22Rv1 (cell line): ENCODE data around the gene HTR6.

Experiments used
- ZFX ChIP-seq: fragments of 450-650 bp; IDR thresholded peaks from 2 replicates; pipeline ENCODE4 v1.6.1; 2017; ENCODE audit warnings: antibody characterized with exemption, borderline replicate concordance
- TF ChIP-seq, protein P1 (sequence below): fragments of 450-650 bp; IDR thresholded peaks from 2 replicates; pipeline ENCODE4 v1.5.1; 2017; ENCODE audit warnings: mild to moderate bottlenecking

DNA sequence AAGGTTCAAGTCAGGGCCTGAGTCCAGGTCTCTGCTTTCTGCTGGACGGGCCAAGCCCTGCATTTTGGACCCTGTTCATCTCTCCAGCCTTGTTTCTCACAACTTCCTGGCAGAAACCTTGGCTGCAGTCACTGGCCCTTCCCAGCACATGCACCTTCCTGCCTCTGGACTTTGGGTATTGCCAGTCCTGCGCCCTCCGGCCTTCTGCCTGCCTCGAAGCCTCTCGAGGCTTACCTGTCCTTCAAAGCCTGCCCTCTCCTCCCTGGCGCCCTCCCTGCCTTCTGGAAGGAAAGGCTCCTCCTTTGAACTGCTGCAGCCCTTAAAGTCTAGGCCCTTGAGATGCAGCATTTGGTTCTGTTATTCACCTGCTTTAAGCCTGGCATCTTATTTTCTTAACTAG, 52.8 kb downstream of the HTR6 start:
- TF ChIP-seq, protein P1, sequence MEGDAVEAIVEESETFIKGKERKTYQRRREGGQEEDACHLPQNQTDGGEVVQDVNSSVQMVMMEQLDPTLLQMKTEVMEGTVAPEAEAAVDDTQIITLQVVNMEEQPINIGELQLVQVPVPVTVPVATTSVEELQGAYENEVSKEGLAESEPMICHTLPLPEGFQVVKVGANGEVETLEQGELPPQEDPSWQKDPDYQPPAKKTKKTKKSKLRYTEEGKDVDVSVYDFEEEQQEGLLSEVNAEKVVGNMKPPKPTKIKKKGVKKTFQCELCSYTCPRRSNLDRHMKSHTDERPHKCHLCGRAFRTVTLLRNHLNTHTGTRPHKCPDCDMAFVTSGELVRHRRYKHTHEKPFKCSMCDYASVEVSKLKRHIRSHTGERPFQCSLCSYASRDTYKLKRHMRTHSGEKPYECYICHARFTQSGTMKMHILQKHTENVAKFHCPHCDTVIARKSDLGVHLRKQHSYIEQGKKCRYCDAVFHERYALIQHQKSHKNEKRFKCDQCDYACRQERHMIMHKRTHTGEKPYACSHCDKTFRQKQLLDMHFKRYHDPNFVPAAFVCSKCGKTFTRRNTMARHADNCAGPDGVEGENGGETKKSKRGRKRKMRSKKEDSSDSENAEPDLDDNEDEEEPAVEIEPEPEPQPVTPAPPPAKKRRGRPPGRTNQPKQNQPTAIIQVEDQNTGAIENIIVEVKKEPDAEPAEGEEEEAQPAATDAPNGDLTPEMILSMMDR: no peak
- no peak for TF ChIP-seq ZFX
